Endothelial cell of umbilical vein (primary cell): Measurements from ENCODE around the gene PCDH19. TPM values are rescaled to one million over a fixed set of nuclear protein-coding genes. Genes with fewer than 3 reads are reported as not detected.

Experiments used
- BruUV-seq: library from RNA; stranded (reverse); fragments of 400-500 nt; replicated peaks from 2 replicates; lab custom pipeline; 2021; lab: Mats Ljungman, UMichigan
- CTCF ChIA-PET: fragments of 300-600, 350-600 bp; sonication (Branson Sonifier 250); formaldehyde crosslinking; loops from one replicate; lab custom pipeline; 2021; ENCODE audit warnings: antibody characterized with exemption, inconsistent platforms; lab: Charles Lee
- POLR2A ChIA-PET: fragments of 300-600, 350-600 bp; sonication (Branson Sonifier 250); formaldehyde crosslinking; loops from one replicate; lab custom pipeline; 2021; ENCODE audit warnings: antibody characterized with exemption, inconsistent platforms; lab: Charles Lee
- DNase-seq: peaks from one replicate; pipeline ENCODE4 v3.0.0-alpha.2; 2011; ENCODE audit warnings: low read depth, low spot score
- FAIRE-seq: peaks from 2 replicates; lab custom pipeline; 2011; peaks lifted over from hg19 to GRCh38; lab: Jason Lieb, UNC
- H2AFZ ChIP-seq: 2 replicates; pipeline ENCODE4 v1.6.0; 2012; ENCODE audit warnings: low read depth, low read length, control low read depth, inconsistent platforms
- H3K27ac ChIP-seq: 2 replicates; pipeline ENCODE4 v1.5.1; 2011; ENCODE audit warnings: low read depth, mild to moderate bottlenecking, control low read depth, low read length, moderate library complexity; ENCODE audit not compliant: insufficient read depth
- H3K27me3 ChIP-seq, 2 experiments: 2 replicates each; pipeline versions ENCODE4 v1.6.0 to v1.6.1; 2011; ENCODE audit warnings: low read length in 2 of 2, mixed read lengths in 1 of 2; ENCODE audit not compliant: control insufficient read depth in 2 of 2, insufficient read depth in 2 of 2
- H3K36me3 ChIP-seq, 2 experiments: 2 replicates in 1 of 2; 3 replicates in 1 of 2; pipeline ENCODE4 v1.5.1; 2011; ENCODE audit warnings: low read length in 2 of 2, mild to moderate bottlenecking in 1 of 2, moderate library complexity in 1 of 2; ENCODE audit not compliant: control insufficient read depth in 2 of 2, insufficient read depth in 2 of 2; ENCODE audit errors: extremely low read depth in 1 of 2
- H3K4me1 ChIP-seq: 3 replicates; pipeline ENCODE4 v1.5.1; 2011; ENCODE audit warnings: mild to moderate bottlenecking, low read length; ENCODE audit not compliant: control insufficient read depth, insufficient read depth; ENCODE audit errors: extremely low read depth
- H3K4me2 ChIP-seq: 2 replicates; pipeline ENCODE4 v1.6.1; 2011; ENCODE audit warnings: low read length, control low read depth, mixed read lengths; ENCODE audit not compliant: insufficient read depth
- H3K4me3 ChIP-seq, 3 experiments: fragments of 200-600 bp in 1 of 3; sonication (generic), shearing (Covaris generic) in 1 of 3; replicated peaks in 1 of 3; 2 replicates each; pipeline ENCODE4 v1.5.1; 2011 to 2016; ENCODE audit warnings: control low read depth in 3 of 3, low read length in 3 of 3, mild to moderate bottlenecking in 2 of 3, inconsistent platforms in 1 of 3, low read depth in 1 of 3, moderate library complexity in 1 of 3; ENCODE audit not compliant: insufficient read depth in 1 of 3
- H3K79me2 ChIP-seq: 2 replicates; pipeline ENCODE4 v1.6.0; 2012; ENCODE audit warnings: low read length, inconsistent platforms; ENCODE audit not compliant: control insufficient read depth, insufficient read depth
- H3K9ac ChIP-seq: replicated peaks from 2 replicates; pipeline ENCODE3; 2011; ENCODE audit warnings: low read length, control low read depth; ENCODE audit not compliant: insufficient read depth; ENCODE audit errors: extremely low read depth
- H3K9me1 ChIP-seq: replicated peaks from 3 replicates; pipeline ENCODE4 v1.6.0; 2011; ENCODE audit warnings: mild to moderate bottlenecking, low read length; ENCODE audit not compliant: control insufficient read depth, insufficient read depth; ENCODE audit errors: extremely low read depth
- H3K9me3 ChIP-seq: replicated peaks from 2 replicates; pipeline ENCODE4 v1.5.1; 2012; ENCODE audit warnings: low read length, inconsistent platforms; ENCODE audit not compliant: control insufficient read depth, insufficient read depth
- H4K20me1 ChIP-seq: replicated peaks from 2 replicates; pipeline ENCODE3; 2011; ENCODE audit warnings: mild to moderate bottlenecking, low read length; ENCODE audit not compliant: control insufficient read depth, insufficient read depth; ENCODE audit errors: extremely low read depth
- EZH2 ChIP-seq: IDR thresholded peaks from 2 replicates; pipeline ENCODE4 v1.6.1; 2012; ENCODE audit warnings: borderline replicate concordance, low read depth, mild to moderate bottlenecking, moderate library complexity, low read length, inconsistent platforms; ENCODE audit not compliant: severe bottlenecking
- GATA2 ChIP-seq: IDR thresholded peaks from 2 replicates; pipeline ENCODE4 v1.7.0; 2011; ENCODE audit warnings: low read depth, mild to moderate bottlenecking, moderate library complexity, mixed read lengths, low read length; ENCODE audit not compliant: insufficient read length, insufficient read depth
- POLR2A ChIP-seq: IDR thresholded peaks from 2 replicates; pipeline ENCODE4 v1.6.1; 2012; ENCODE audit warnings: low read depth, mild to moderate bottlenecking, control low read depth, low read length
- POLR2AphosphoS5 ChIP-seq: IDR thresholded peaks from 2 replicates; pipeline ENCODE4 v1.6.1; 2012; ENCODE audit warnings: low read depth, mild to moderate bottlenecking, control low read depth, low read length, moderate library complexity; ENCODE audit not compliant: insufficient read depth
- dilution Hi-C: fragments of 300-500 bp; cut with MboI; formaldehyde crosslinking; loops from one replicate; pipeline ENCODE4 v1.15.0; 2019; ENCODE audit warnings: low sequenced_read_pairs; ENCODE audit not compliant: extremely low pct_ligation_motif_present
- intact Hi-C: fragments of 100-400 bp; cut with micrococcal nuclease; formaldehyde crosslinking; loops from one replicate; pipeline ENCODE4 v1.10.0; 2022
- polyA plus RNA-seq, 4 experiments: library from polyadenylated mRNA; depleted of rRNA in 3 of 4; stranded (reverse) in 3 of 4; unstranded in 1 of 4; fragments of >200 nt; gene quantifications; 2 replicates each; pipeline versions ENCODE4 v1.2.1 to v1.2.3, GENCODE V29; 2011 to 2012; ENCODE audit warnings: missing spikeins in 1 of 4
- total RNA-seq: library from RNA; stranded (reverse); gene quantifications from 2 replicates; pipeline ENCODE4 v1.2.3, GENCODE V29; 2021

The PCDH19 gene
- total and polyA plus RNA-seq, 2 donors (not counting 3 experiments of a cell fraction or from before 2014, with no cell fraction given) = 1.2 to 4.3 TPM

DNA sequence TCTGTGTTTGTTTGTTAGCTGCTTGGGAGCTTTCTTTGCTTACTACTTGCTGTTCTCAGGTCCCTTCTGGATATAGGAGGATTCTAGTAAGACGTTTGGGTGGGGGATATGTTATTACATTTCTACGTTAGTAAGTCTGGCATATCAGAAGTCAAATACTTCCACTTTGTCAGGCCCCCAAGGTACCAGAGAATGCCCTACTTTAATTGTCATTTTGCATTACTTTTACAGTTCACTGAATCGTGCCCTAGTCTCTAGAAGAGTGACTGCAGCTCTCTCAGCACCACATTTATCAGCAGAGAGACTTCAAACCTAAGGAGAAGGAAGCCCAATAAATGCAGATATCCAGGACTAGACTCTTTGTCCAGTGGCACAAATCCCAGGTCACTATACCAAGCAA lies 54.4 kb downstream of the PCDH19 start:
- BruUV-seq = no TSS peak

DNA sequence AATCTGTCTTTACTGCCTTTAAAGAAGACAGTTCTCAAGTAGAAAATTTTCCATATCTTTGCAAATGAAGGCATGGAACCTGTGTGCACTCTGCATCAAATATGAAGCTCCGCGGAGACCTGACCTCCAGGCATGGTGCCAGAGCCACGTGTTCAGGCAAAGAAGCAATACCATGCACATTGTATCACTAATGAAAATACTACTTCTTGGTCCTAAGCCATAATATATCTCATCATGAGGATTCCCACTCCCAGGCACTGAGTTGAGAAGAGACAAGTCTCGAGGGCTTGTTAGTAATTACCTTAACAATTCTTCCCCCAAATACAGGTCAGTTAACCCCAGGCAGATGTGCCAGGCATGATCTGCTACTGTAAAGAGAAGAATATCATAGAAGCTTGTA lies 56.7 kb downstream of the PCDH19 start:
- Histone ChIP-seq H3K9ac (no peak overlapping the region), H3K9me3 (no peaks in the 10 kb centered on the region), H3K79me2 (no peaks in the 10 kb centered on the region), H4K20me1 (no peaks in the 10 kb centered on the region), H3K27me3 (no peaks in the 10 kb centered on the region), H3K4me3 (no peak overlapping the region), H3K9me1 (no peaks in the 10 kb centered on the region), H3K4me2 (no peak overlapping the region), H3K4me1 (no peaks in the 10 kb centered on the region), H2AFZ (no peak overlapping the region), H3K27ac (no peak overlapping the region), H3K36me3 (no peaks in the 10 kb centered on the region)
- TF ChIP-seq GATA2 = no peak
- no peak for TF ChIP-seq POLR2AphosphoS5
- TF ChIP-seq EZH2 = no peak
- intact Hi-C loops (no loop called here), dilution Hi-C loops (no loop called here)
- BruUV-seq = no TSS peak
- no peak for DNase-seq
- POLR2A ChIA-PET = no interaction called here
- FAIRE-seq = no peak
- CTCF ChIA-PET = no interaction called here

More for the DNA sequence above, 54.4 kb downstream of the PCDH19 start:
- ChIA-PET POLR2A (no interaction called here), CTCF (interaction anchor here (0.8 kb wide), 1 partner anchor 23 kb away, joined by 4 read pairs; no protein-coding TSS in a partner anchor)
- Histone ChIP-seq H3K36me3 (no peaks in the 10 kb centered on the region), H3K9me1 (no peaks in the 10 kb centered on the region), H3K4me2 (no peak overlapping the region), H3K27ac (no peak overlapping the region), H3K9ac (no peak overlapping the region), H4K20me1 (no peaks in the 10 kb centered on the region), H2AFZ (no peak overlapping the region), H3K9me3 (no peaks in the 10 kb centered on the region), H3K4me3 (no peak overlapping the region), H3K4me1 (no peaks in the 10 kb centered on the region), H3K79me2 (no peaks in the 10 kb centered on the region), H3K27me3 (no peaks in the 10 kb centered on the region)
- DNase-seq (no peak), FAIRE-seq (no peak)
- intact Hi-C loops = no loop called here
- dilution Hi-C loops = no loop called here
- TF ChIP-seq GATA2 = no peak
- no peak for TF ChIP-seq POLR2A
- no peak for TF ChIP-seq POLR2AphosphoS5
